ENCODE measurements around the gene IRX4. TPM values are rescaled to one million over a fixed set of nuclear protein-coding genes. Genes with fewer than 3 reads are reported as not detected.

Gene IRX4
- total and polyA plus RNA-seq, 2 experiments from 2014 or later, result 0.82 to 1.7 TPM

DNA sequence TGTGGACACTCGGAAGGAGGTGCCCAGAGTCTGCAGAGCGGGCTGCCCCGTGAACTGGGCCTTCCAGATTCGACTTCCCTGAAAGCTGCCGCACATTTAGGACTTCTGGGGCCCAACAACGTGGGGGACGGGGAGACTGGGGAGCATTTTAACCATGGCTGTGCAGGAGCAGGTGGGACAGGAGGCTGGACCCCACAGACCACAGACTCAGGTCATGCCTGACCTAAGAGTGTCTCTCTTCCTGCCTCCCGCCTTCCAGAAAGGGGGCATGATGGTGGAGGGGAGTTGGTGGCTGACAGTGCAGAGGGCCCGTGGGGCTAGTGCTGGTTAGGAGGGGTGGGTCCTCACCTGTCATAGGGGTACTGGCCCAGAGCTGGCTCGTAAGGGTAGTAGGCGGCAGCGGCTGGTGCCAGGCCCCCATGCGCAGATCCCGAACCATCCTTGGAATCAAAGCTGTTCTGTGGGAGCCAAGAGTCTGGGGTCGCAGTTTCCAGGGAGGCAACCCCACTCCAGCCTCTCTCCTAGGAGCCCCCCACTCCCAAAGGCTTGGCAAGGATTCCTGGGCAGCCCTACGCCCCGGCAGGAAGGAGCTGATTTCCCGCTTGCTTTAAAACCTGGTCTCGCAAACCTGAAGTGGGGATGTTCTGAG is 2.2 kb downstream of the IRX4 start:
- peaks cover 33% of the 10 kb centered on the region for H3K4me1 Mint-ChIP-seq
- H3K9me3 Mint-ChIP-seq, result peaks cover 7% of the 10 kb centered on the region; the same call in 2 of the 3 replicates
- peak overlapping the region; percentile 57; the same call in 2 of the 3 replicates for H3K4me3 Mint-ChIP-seq
- peaks cover 89% of the 10 kb centered on the region for H3K27me3 Mint-ChIP-seq (ENCODE audit: insufficient read depth, low read depth, poor library complexity)
- Histone ChIP-seq H3F3A (replicated peaks; ENCODE audit: low read depth) (peaks cover 9% of the 10 kb centered on the region; the same call in 1 of the 2 replicates), H3K79me2 (replicated peaks; ENCODE audit: insufficient read depth) (no peaks in the 10 kb centered on the region), H3K27ac (ENCODE audit: low read depth) (no peak overlapping the region), H4K20me1 (replicated peaks; ENCODE audit: insufficient read depth) (peaks cover 6% of the 10 kb centered on the region; the same call in 1 of the 2 replicates), H3K9me2 (ENCODE audit: insufficient read depth) (no peaks in the 10 kb centered on the region), H3K27me3 (ENCODE audit: insufficient read depth) (peaks cover 100% of the 10 kb centered on the region), H3K4me1 (ENCODE audit: insufficient read depth) (peaks cover 44% of the 10 kb centered on the region), H3K4me3 (peak overlapping the region; percentile 34; the same call in 1 of the 2 replicates), H2AFZ (no peak overlapping the region), H3K4me2 (peak overlapping the region; percentile 65), H3K36me3 (ENCODE audit: insufficient read depth) (no peaks in the 10 kb centered on the region)
- ATAC-seq, result no peak
- DNase-seq (ENCODE audit: low spot score), result peak; percentile 23
- H3K27ac Mint-ChIP-seq, result no peak overlapping the region
- peak; percentile 64 for TF ChIP-seq EZH2phosphoT487 (IDR thresholded peaks at IDR 0.05; ENCODE audit: unreplicated experiment)
- no peak for TF ChIP-seq ZNF114 (CRISPR knock-in tag; IDR thresholded peaks at IDR 0.05)
- TF ChIP-seq EZH2 (IDR thresholded peaks at IDR 0.05; ENCODE audit: low read depth, unreplicated experiment), result peak; percentile 86
- H3K36me3 Mint-ChIP-seq (ENCODE audit: low read depth), result peaks cover 3% of the 10 kb centered on the region; the same call in 1 of the 3 replicates

DNA sequence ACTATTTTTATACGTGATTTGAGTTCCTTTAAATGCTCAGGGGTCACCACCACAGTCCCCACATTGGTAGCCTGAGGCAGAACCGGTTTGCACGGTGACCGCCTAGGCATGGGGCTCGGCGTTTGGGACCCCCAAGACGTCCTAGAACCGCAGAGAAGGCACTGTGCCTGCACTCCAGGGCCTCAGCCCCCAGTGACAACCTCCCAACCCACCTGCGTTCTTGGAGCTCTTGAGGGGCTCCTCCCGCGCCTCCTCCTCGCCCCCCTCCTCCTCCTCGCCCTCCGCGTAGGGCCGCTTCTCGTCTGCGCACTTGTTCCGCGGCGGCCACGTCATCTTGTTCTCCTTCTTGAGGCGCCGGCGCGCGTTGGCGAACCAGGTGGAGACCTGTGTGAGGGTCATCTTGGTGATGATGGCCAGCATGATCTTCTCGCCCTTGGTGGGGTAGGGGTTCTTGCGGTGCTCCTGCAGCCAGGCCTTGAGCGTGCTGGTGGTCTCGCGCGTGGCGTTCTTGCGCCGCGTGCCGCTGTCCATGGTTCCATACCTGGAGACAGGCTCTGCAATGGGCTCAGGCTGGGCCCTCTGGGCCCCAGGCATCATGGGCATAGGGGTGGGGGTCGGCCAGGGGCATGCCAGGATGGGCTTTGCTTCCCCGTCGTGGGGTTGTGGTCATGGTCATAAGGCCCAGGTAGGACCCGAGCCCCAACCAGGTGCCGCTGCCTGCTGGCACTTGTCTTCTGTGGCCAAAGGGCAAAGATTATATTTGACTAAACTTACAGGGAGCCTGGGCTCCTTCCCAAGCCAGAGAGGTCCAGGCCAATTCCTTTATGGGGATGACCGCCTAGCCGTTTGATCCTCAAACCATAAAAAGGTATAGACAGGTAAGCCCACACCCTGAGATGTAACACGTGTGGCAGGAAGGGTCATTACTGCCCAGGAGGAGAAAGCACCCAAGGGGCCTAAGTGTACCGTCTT is 3.1 kb downstream of the IRX4 start:
- Histone ChIP-seq H3K4me3 (0 out of 2 replicates have a peak overlapping the region, but pooled peaks have one; percentile 23), H3K4me1 (ENCODE audit: insufficient read depth) (peaks cover 42% of the 10 kb centered on the region), H3K27ac (ENCODE audit: low read depth) (no peak overlapping the region), H3K9me2 (ENCODE audit: insufficient read depth) (no peaks in the 10 kb centered on the region), H3F3A (replicated peaks; ENCODE audit: low read depth) (peaks cover 11% of the 10 kb centered on the region; the same call in 1 of the 2 replicates), H3K79me2 (replicated peaks; ENCODE audit: insufficient read depth) (no peaks in the 10 kb centered on the region), H3K36me3 (ENCODE audit: insufficient read depth) (no peaks in the 10 kb centered on the region), H2AFZ (no peak overlapping the region), H3K27me3 (ENCODE audit: insufficient read depth) (peaks cover 100% of the 10 kb centered on the region), H4K20me1 (replicated peaks; ENCODE audit: insufficient read depth) (peaks cover 6% of the 10 kb centered on the region; the same call in 1 of the 2 replicates), H3K4me2 (peak overlapping the region; percentile 55)
- ATAC-seq (no peak), DNase-seq (ENCODE audit: low spot score) (peak; percentile 38)
- H3K27ac Mint-ChIP-seq, result no peak overlapping the region
- H3K4me1 Mint-ChIP-seq, result peaks cover 35% of the 10 kb centered on the region
- peaks cover 3% of the 10 kb centered on the region; the same call in 1 of the 3 replicates for H3K36me3 Mint-ChIP-seq (ENCODE audit: low read depth)
- peaks cover 89% of the 10 kb centered on the region for H3K27me3 Mint-ChIP-seq (ENCODE audit: insufficient read depth, low read depth, poor library complexity)
- peak overlapping the region; percentile 57 for H3K4me3 Mint-ChIP-seq
- H3K9me3 Mint-ChIP-seq, result peaks cover 7% of the 10 kb centered on the region; the same call in 2 of the 3 replicates
- TF ChIP-seq, protein P1, sequence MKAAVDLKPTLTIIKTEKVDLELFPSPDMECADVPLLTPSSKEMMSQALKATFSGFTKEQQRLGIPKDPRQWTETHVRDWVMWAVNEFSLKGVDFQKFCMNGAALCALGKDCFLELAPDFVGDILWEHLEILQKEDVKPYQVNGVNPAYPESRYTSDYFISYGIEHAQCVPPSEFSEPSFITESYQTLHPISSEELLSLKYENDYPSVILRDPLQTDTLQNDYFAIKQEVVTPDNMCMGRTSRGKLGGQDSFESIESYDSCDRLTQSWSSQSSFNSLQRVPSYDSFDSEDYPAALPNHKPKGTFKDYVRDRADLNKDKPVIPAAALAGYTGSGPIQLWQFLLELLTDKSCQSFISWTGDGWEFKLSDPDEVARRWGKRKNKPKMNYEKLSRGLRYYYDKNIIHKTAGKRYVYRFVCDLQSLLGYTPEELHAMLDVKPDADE (IDR thresholded peaks at IDR 0.05), result no peak
- TF ChIP-seq ZNF114 (CRISPR knock-in tag; IDR thresholded peaks at IDR 0.05) (no peak), NANOG (IDR thresholded peaks at IDR 0.05; ENCODE audit: borderline replicate concordance) (no peak), EZH2phosphoT487 (IDR thresholded peaks at IDR 0.05; ENCODE audit: unreplicated experiment) (peak; percentile 16), CREB1 (CRISPR knock-in tag; IDR thresholded peaks at IDR 0.05; ENCODE audit: low read depth) (no peak), ZNF331 (CRISPR knock-in tag; IDR thresholded peaks at IDR 0.05; ENCODE audit: low read depth) (no peak), EZH2 (IDR thresholded peaks at IDR 0.05; ENCODE audit: low read depth, unreplicated experiment) (peak; percentile 43), POLR2AphosphoS5 (IDR thresholded peaks at IDR 0.05; ENCODE audit: low read depth) (no peak), STAT1 (IDR thresholded peaks at IDR 0.05; ENCODE audit: unreplicated experiment) (no peak)
- TF ChIP-seq, protein P2, sequence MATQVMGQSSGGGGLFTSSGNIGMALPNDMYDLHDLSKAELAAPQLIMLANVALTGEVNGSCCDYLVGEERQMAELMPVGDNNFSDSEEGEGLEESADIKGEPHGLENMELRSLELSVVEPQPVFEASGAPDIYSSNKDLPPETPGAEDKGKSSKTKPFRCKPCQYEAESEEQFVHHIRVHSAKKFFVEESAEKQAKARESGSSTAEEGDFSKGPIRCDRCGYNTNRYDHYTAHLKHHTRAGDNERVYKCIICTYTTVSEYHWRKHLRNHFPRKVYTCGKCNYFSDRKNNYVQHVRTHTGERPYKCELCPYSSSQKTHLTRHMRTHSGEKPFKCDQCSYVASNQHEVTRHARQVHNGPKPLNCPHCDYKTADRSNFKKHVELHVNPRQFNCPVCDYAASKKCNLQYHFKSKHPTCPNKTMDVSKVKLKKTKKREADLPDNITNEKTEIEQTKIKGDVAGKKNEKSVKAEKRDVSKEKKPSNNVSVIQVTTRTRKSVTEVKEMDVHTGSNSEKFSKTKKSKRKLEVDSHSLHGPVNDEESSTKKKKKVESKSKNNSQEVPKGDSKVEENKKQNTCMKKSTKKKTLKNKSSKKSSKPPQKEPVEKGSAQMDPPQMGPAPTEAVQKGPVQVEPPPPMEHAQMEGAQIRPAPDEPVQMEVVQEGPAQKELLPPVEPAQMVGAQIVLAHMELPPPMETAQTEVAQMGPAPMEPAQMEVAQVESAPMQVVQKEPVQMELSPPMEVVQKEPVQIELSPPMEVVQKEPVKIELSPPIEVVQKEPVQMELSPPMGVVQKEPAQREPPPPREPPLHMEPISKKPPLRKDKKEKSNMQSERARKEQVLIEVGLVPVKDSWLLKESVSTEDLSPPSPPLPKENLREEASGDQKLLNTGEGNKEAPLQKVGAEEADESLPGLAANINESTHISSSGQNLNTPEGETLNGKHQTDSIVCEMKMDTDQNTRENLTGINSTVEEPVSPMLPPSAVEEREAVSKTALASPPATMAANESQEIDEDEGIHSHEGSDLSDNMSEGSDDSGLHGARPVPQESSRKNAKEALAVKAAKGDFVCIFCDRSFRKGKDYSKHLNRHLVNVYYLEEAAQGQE (IDR thresholded peaks at IDR 0.05; ENCODE audit: unreplicated experiment), result peak; percentile 70
- TF ChIP-seq, protein P3, sequence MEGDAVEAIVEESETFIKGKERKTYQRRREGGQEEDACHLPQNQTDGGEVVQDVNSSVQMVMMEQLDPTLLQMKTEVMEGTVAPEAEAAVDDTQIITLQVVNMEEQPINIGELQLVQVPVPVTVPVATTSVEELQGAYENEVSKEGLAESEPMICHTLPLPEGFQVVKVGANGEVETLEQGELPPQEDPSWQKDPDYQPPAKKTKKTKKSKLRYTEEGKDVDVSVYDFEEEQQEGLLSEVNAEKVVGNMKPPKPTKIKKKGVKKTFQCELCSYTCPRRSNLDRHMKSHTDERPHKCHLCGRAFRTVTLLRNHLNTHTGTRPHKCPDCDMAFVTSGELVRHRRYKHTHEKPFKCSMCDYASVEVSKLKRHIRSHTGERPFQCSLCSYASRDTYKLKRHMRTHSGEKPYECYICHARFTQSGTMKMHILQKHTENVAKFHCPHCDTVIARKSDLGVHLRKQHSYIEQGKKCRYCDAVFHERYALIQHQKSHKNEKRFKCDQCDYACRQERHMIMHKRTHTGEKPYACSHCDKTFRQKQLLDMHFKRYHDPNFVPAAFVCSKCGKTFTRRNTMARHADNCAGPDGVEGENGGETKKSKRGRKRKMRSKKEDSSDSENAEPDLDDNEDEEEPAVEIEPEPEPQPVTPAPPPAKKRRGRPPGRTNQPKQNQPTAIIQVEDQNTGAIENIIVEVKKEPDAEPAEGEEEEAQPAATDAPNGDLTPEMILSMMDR (conservative IDR thresholded peaks at IDR 0.05; ENCODE audit: low read depth in 2 of 2), result no peak

All from GM23338 (cell line).